HG02610 (cell line): ENCODE data around the gene LIN7C.
A peak's percentile ranks its signal among the peaks of the same experiment; 100 is the strongest.

Experiments
- ATAC-seq: cut with Tn5 transposase; IDR thresholded peaks from one replicate; pipeline ENCODE4 v1.9.1; 2021; ENCODE audit warnings: mild to moderate bottlenecking, moderate library complexity; ENCODE audit not compliant: unreplicated experiment

The LIN7C gene

GRCh38 chr11:27471589-27472397 is 34.8 kb downstream of the LIN7C start:
- ATAC-seq = peak; percentile 45

DNA sequence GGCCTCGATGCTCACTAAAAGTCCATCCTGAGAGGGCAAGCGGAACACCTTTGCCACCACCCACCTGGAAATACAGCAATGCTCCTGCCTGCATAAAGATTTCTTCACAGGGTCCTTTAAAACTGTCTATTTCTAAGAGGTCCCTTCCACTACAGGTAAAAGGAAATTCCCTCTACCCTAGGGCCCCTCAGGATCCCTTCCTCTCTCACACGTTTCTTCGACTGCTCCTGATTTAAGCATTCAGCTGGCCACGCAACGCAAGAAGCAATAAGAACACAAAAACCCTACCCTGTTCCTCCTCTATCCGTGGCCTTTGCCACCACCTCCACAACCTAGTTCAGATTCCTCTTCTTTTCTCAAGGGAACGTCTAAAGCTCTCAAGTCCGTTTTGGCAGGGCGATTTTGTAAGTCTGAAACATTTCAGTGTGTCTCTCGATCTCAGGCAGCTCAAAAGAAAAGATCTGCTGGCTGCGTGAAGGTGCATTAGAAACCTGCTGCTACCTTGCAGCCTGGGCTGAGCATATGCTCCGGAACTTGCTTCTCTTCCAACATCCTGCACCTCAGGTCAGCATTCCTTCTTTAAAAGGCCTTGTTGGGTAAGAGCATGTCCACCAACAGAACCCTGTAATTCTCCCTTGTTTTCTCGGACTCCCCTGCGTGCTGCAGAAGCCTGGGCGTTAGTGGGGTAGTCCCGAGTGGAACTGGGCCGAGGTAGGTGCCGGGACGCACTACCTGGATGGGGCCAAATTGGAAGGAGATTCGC is 35.6 kb downstream of the LIN7C start:
- no peak for ATAC-seq

DNA sequence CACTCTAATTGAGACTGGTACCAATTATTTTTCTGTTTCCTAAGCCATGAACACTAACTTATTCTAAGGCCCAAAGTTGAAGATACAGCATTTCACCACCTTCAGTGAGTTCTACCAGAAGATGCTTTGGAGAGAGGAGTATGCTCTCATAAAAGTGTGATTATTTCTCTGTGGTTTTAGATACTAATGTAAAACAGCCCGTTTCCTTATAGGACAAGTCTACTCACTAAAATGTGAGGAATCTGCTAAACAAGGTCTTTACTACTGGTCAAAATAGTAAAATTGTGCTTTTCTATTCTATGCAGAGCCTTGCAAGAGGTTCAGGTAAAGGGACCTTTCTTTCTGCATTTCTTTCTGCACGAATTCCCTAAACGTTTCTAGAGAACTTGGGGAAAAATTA is 36.4 kb downstream of the LIN7C start:
- ATAC-seq = no peak

DNA sequence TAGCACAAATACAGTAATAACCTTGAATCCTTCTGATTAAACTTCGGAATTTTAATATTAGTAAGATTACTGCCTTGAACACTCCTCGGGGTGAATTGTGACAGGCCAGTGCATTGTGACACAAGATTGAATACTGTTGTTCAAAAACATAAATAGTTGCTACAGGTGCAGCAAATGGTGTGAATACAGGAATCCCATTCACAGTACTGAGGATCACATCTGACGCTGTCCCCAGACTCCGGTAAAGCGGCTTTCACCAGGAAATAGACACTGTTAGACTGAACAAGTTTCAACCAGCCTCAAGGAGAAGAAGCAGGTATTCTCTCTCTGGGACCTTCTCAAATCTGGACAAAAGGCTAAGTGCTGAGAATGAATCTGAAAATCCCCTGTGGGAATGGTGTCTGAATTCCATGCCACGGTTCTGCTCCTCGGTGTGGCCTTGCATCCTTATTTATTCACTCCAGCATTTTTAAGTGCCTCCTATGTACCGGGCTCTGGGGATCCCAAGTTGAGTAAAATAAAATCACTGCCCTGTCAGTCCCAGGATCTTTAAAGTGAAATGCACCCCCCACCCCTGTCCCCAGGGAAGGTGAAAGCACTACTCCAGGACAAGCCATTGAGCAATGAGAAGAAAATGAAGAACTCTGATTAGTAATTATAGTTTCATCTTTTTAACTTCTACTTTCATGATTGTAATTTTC is 37.4 kb downstream of the LIN7C start:
- no peak for ATAC-seq

DNA sequence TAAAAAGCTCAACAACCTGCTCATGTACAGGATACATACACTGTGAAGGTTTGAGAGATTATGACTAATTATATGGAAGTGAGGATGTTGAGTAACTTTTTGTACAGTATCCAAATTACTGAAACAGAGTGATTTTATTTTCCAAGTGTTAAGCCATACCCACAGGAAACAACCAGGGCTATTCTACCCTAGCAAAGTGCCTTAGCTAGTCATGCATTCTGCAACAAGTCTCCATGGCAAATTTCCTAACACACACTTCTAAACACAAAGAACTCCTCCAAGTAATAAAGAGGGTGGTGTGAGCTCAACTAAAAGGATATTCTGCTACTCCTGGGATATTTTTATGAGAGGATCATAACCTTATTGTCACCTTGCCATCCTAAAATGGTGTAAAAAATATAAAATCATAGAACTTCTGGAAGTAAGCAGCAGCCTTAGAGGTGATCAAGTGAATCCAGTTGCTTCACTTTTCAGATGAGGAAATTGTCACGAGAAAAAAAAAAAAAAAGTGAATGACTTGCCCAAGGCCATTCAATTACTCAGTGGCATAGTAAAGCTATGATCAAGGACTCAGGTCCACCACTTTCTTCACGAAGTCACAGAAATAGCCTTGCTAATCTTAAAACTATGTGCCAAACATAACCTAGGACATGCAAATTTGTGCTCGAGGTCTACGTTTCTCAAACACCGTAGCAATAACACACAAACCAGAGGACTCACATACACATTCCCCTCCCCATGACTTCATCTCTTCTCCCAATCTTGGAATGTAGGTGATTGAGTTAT is 38.2 kb downstream of the LIN7C start:
- no peak for ATAC-seq

DNA sequence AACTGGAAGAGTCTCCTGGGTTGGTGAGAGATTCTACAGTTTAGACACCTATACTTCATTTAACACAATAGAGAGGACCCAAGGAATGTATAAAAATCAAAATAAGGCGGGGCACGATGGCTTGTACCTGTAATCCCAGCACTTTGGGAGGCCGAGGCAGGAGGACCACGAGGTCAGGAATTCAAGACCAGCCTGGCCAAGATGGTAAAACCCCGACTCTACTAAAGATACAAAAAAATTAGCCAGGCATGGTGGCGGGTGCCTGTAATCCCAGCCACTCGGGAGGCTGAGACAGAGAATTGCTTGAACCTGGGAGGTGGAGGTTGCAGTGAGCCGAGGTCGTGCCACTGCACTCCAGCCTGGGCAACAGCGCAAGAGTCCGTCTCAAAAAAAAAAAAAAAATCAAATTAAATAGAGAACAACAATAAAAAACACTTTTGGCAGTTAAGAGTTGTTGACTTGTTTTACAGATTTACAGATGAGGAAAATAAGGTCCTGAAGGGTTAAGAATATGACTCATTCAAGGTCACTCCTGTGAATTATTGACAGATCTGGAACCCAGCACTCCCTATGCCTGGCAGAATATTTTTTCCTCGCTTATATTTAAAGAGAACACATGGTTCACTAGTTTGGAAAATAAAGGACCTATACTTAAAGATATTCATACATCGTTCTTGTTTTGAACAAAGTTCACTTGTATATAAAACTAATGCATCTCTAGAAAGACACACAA is 39.2 kb downstream of the LIN7C start:
- no peak for ATAC-seq

- no peak for ATAC-seq
Observed at GRCh38 chr11:27466363-27466762, 40.2 kb downstream of the LIN7C start.

GRCh38 chr11:27465629-27466028 is 40.9 kb downstream of the LIN7C start:
- no peak for ATAC-seq

GRCh38 chr11:27464909-27465308 is 41.7 kb downstream of the LIN7C start:
- no peak for ATAC-seq

DNA sequence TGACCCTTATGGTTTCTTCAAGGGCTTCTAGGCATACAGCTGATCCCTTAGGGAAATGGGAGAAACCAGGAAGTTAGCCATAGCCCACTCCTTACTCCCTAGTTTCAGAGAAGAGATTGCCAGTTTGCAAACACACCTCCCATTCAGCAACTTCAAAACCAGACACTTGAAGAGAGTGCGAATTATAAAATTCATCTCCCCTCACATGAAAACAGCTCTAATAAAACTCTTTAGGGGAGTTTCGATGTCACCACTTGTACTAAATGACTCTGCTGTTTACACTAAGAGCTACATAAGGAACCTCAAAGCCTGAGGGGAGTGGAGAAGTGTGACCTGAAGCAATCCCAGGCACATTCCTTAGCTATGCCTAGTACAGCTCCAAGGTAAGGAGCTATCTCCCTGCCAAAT is 42.3 kb downstream of the LIN7C start:
- no peak for ATAC-seq

GRCh38 chr11:27462543-27462942 is 44.0 kb downstream of the LIN7C start:
- no peak for ATAC-seq

DNA sequence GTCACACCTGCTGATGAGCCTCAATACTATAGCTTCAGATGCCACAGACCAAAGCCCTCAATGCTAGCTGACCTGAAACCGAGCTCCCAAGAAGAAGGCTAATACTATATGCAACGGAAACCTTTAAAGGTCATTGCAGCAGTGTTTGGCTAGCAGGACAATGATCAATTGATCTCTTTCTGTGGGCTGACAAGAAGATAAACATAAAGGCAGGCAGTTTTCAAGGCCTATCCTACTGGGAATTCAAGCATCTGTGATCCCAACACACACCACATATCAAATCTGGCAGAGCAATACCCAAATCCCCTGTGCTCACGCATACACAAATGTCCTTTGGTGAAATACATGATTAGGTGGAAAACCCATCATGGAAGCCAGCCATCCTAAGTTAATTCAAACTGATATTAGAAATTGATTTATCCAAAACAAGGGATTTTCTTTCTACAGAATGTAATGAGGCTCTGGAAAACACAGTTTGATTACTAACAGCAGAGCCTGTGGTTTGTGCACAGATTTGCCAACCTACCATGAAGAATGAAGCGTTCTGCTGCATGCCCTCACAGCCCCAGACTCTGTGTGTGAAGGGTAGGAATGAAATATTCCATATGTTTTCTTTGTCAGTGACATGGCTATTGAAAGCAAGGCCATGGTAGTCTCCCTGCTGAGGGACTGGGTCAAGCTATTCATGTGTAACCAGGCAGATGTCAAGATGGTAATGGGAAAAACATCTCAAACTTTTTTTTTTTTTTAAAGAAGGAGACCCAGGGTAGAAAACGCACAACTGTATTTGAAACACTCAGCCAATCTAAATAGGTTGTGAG is 46.2 kb downstream of the LIN7C start:
- no peak for ATAC-seq

DNA sequence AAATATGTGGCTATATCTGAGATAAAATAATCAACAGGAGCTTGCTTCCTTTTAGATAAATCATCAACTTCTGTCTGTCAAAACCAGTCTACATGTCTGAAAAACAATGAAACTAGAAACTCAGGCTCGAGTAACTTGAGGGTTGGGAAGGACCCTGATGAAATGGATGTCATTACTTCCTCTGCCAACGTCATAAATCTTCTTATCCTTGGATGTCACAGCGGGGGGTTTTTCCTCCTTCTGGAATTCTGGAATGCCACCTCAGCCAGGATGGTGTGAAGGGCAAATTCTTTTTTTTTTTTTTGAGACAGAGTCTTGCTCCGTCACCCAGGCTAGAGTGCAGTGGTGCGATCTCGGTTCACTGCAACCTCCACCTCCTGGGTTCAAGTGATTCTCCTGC is 47.4 kb downstream of the LIN7C start:
- no peak for ATAC-seq

- ATAC-seq = no peak
Observed at GRCh38 chr11:27458182-27458581, 48.4 kb downstream of the LIN7C start.

DNA sequence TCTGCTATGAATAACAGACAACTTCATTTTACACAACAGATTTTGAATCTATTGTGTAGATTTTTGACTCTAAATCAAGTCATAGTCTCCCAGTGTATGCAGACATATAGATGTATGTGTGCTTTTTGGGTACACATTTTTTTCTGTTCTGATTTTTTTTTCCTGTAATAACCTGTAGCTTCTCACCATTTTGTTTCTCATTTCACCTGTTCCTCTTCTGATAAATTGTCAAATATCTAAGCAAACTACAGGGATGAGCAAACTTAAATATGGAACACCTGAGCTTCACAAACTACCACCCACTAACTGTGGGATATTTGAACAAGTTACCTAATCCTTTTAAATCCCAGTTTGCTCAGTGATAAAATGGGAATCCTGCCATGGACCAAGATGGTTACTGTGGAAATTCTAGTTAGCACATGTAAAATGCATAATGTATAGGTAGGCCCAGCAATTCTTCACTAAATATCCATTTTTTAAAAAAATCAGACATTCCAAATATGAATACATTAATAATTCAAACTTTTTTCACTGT is 49.7 kb downstream of the LIN7C start:
- no peak for ATAC-seq

DNA sequence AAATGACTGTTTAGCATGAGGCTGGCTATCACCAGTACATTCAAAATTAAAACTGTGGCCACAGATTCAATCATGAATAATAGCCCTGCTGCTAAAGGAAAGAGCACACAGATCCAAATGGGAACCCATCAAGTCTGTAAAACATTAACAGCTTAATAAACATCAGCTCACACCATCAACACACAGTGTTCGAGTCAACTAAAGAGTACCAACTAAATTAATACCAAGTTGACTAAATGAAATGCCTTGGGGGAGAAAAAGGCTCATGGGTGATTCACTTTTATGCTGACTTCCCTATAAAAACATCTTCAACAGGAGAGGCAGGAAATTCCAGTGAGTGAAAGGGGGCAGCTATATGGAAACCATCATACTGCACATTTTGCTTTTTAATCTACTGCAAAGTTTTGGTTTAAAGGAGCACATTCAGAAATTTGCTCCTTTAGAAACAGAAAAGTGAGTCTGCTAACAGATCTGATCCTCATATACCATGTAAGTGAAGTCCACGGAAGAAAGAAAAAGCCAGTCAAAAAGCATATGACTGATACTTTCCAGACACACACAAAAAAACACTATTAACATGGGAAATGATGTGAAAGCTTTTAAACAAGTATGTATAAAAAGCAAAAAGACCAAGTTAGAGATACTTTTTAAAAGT is 50.3 kb downstream of the LIN7C start:
- ATAC-seq = no peak

- ATAC-seq = no peak
Observed at GRCh38 chr11:27455667-27456066, 50.9 kb downstream of the LIN7C start.

- no peak for ATAC-seq
Observed at GRCh38 chr11:27453701-27454100, 52.9 kb downstream of the LIN7C start.

GRCh38 chr11:27452147-27452546 is 54.4 kb downstream of the LIN7C start:
- no peak for ATAC-seq
